HL-60 (cell line): Measurements from ENCODE around the gene AKR7A3.
"Not testable (repeated sequence)": the region's sequence is repeated elsewhere in the genome, so short reads cannot be mapped to it uniquely, and the experiment has no call there.

ENCODE experiments used
- DNase-seq, 2 experiments: peaks; one replicate each; pipeline ENCODE4 v3.0.0-alpha.2; 2010 to 2020; ENCODE audit warnings: low read depth in 1 of 2, low spot score in 1 of 2
- H3K27ac ChIP-seq: fragments of 250-450 bp; sonication (Bioruptor Pico); replicated peaks from 2 replicates; pipeline ENCODE4 v1.5.1; 2020; ENCODE audit warnings: mild to moderate bottlenecking, moderate library complexity
- H3K27me3 ChIP-seq: fragments of 250-450 bp; sonication (Bioruptor Pico); 2 replicates; pipeline ENCODE4 v1.5.1; 2021; ENCODE audit warnings: mild to moderate bottlenecking, moderate library complexity; ENCODE audit not compliant: insufficient read depth, poor library complexity, severe bottlenecking
- H3K4me3 ChIP-seq: replicated peaks from 2 replicates; pipeline ENCODE4 v1.5.1; 2011; ENCODE audit warnings: mild to moderate bottlenecking, control low read depth, low read length; ENCODE audit not compliant: insufficient read depth
- GABPA ChIP-seq: IDR thresholded peaks from 2 replicates; pipeline ENCODE4 v1.6.1; 2012; ENCODE audit warnings: low read depth
- POLR2AphosphoS5 ChIP-seq: IDR thresholded peaks from 2 replicates; pipeline ENCODE4 v1.6.1; 2012; ENCODE audit warnings: low read depth
- SPI1 ChIP-seq: IDR thresholded peaks from 2 replicates; pipeline ENCODE4 v1.6.1; 2012; ENCODE audit warnings: low read depth, mild to moderate bottlenecking, borderline replicate concordance
- TF ChIP-seq, protein P1 (sequence below): IDR thresholded peaks from one replicate; pipeline ENCODE4 v1.5.1; 2011; ENCODE audit warnings: low read length, control low read depth, inconsistent platforms; ENCODE audit not compliant: insufficient read depth
- TF ChIP-seq, protein P2 (sequence below): IDR thresholded peaks from 2 replicates; pipeline ENCODE4 v1.6.1; 2012; ENCODE audit warnings: low read depth; ENCODE audit not compliant: insufficient replicate concordance

AKR7A3 gene

DNA sequence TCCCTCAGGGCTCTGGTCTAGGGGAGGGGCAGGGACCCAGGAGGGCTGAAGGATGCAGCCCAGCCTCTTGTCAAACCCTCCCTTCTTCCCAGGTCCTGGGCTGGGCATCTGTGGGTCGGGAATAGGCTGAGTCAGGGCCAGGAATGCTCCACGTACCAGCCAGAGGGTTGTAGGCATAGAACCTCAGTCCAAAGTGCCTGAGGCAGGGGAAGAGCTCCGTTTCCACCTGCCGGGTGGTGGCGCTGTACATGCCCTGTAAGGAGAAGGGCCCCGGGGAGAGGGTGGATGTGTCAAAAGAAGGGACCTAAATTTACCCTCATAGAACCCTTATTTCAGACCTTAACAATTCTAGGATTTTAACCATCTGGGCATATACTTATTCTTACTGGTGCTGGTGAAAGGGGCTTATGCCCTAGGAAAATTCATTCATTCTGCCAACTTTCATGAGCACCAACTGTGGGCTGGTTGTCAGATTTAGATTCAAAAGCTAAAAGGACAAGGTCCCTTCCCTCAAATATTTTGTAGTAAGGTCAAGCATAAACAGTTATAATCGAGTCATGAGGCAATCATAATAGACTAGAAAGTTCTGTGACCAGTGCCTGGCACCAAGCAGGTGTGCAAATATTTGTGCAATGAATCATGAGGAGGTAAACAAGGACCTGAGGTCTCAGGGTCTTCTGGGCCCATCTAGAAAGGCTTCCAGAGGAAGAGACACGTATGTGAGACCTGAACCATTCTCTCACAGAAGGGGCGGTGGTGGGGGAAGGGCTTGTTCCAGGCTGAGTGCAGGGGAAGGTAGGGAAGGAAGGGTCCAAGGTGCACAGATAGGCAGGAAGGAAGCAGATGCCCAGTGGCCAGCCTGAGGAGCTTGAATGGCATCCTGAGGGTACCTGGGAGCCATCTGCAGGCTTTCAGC lies 18.9 kb downstream of the AKR7A3 start:
- not testable (repeated sequence) for H3K27me3 ChIP-seq, DNase-seq, H3K4me3 ChIP-seq, H3K27ac ChIP-seq

DNA sequence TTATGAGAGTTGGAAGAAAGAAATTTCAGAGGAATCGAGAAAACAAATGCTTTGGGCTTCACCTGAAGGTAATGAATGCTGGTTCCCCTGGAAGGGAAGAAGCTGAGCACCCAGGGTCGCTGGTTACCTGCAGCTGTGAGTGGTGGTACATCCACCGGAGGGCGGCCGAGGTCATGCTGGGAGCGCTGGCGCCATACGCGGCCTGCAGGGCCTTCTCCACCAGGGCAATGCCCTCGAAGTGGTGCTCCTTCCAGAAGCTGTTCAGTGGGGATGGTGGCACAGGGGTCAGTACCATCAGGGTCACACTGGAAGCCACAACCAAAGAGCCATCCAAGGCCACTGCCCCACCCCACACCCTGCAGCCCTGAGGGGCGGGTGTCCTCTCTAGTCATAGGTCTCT lies 20.1 kb downstream of the AKR7A3 start:
- H3K27me3 ChIP-seq: peaks cover under 1% of the 10 kb centered on the region
- no peak for DNase-seq
- no peak overlapping the region for H3K4me3 ChIP-seq
- no peak overlapping the region for H3K27ac ChIP-seq
- TF ChIP-seq, protein P1, sequence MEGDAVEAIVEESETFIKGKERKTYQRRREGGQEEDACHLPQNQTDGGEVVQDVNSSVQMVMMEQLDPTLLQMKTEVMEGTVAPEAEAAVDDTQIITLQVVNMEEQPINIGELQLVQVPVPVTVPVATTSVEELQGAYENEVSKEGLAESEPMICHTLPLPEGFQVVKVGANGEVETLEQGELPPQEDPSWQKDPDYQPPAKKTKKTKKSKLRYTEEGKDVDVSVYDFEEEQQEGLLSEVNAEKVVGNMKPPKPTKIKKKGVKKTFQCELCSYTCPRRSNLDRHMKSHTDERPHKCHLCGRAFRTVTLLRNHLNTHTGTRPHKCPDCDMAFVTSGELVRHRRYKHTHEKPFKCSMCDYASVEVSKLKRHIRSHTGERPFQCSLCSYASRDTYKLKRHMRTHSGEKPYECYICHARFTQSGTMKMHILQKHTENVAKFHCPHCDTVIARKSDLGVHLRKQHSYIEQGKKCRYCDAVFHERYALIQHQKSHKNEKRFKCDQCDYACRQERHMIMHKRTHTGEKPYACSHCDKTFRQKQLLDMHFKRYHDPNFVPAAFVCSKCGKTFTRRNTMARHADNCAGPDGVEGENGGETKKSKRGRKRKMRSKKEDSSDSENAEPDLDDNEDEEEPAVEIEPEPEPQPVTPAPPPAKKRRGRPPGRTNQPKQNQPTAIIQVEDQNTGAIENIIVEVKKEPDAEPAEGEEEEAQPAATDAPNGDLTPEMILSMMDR: no peak

DNA sequence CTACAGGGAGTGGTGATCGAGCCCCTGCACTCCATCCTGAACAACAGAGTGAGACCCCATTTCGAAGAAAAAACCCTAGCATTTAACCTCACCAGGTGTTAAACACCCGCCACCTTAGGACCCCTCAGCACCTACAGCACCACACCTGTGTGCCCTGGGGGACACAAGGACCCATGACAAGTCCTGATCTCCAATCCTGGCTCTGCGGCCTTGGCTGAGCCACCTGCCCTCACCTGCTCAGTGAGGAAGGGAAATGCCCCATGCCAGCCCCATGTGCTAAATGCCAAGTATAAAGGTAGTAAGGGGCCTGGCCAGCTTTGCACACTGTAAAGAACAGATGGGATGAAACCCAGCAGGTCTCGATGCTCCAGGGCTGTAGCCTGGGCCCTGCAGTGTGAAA lies 25.8 kb downstream of the AKR7A3 start:
- Histone ChIP-seq H3K27ac (no peak overlapping the region), H3K27me3 (no peaks in the 10 kb centered on the region), H3K4me3 (no peak overlapping the region)
- DNase-seq: no peak
- no peak for TF ChIP-seq GABPA
- TF ChIP-seq SPI1: no peak
- TF ChIP-seq, protein P2, sequence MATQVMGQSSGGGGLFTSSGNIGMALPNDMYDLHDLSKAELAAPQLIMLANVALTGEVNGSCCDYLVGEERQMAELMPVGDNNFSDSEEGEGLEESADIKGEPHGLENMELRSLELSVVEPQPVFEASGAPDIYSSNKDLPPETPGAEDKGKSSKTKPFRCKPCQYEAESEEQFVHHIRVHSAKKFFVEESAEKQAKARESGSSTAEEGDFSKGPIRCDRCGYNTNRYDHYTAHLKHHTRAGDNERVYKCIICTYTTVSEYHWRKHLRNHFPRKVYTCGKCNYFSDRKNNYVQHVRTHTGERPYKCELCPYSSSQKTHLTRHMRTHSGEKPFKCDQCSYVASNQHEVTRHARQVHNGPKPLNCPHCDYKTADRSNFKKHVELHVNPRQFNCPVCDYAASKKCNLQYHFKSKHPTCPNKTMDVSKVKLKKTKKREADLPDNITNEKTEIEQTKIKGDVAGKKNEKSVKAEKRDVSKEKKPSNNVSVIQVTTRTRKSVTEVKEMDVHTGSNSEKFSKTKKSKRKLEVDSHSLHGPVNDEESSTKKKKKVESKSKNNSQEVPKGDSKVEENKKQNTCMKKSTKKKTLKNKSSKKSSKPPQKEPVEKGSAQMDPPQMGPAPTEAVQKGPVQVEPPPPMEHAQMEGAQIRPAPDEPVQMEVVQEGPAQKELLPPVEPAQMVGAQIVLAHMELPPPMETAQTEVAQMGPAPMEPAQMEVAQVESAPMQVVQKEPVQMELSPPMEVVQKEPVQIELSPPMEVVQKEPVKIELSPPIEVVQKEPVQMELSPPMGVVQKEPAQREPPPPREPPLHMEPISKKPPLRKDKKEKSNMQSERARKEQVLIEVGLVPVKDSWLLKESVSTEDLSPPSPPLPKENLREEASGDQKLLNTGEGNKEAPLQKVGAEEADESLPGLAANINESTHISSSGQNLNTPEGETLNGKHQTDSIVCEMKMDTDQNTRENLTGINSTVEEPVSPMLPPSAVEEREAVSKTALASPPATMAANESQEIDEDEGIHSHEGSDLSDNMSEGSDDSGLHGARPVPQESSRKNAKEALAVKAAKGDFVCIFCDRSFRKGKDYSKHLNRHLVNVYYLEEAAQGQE: no peak
- TF ChIP-seq, protein P1: no peak
- no peak for TF ChIP-seq POLR2AphosphoS5

DNA sequence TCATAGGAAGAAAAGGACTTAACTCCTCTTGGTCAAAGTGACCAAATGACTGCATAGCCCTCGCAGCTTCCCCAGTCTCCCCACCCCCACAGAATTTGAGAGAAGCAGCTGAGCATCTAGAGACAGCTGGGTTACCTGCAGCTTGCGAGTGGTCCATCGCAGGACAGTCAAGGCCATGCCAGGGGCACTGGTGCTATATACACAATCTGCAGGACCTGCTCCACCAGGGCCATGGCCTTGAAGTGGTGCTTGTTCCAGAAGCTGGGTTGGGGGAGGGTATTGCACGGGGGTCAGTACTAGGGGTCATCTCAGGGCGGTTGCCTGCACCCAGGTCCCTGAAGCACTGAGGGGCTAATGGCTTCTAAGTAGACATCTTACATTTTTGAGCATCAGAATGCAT lies 26.5 kb downstream of the AKR7A3 start:
- TF ChIP-seq, protein P2: no peak
- TF ChIP-seq GABPA: no peak
- TF ChIP-seq POLR2AphosphoS5: no peak
- no peak for TF ChIP-seq SPI1
- TF ChIP-seq, protein P1: no peak
- no peaks in the 10 kb centered on the region for H3K27me3 ChIP-seq
- DNase-seq: no peak
- no peak overlapping the region for H3K4me3 ChIP-seq
- no peak overlapping the region for H3K27ac ChIP-seq
